ENCODE results near the gene RPL12. TPM values are rescaled to one million over a fixed set of nuclear protein-coding genes. Genes with fewer than 3 reads are reported as not detected.
A peak's percentile ranks its signal among the peaks of the same experiment; 100 is the strongest.

Gene RPL12
- total and polyA plus RNA-seq, 2 of the 13 experiments (the other 11 are each of a cell fraction or from before 2014, with no cell fraction given) = 1,551 to 2,590 TPM

- peaks cover 45% of the 10 kb centered on the region for H4K20me1 ChIP-seq (ENCODE audit: insufficient read depth, low read length)
- BruUV-seq (replicated peaks) = no TSS peak
- intact Hi-C loops (cut with micrococcal nuclease; ENCODE audit: unreplicated experiment) (no loop called here), in situ Hi-C loops (cut with HindIII; ENCODE audit: extremely low pct_ligation_motif_present, low pct_unique_long_range_greater_than_20kb) (no loop called here)
- H2AFZ ChIP-seq (ENCODE audit: low read length) = no peak overlapping the region
- peaks cover 35% of the 10 kb centered on the region for H3K79me2 ChIP-seq (ENCODE audit: insufficient read depth, low read length)
- H3K27me3 ChIP-seq (ENCODE audit: control insufficient read depth in 1 of 2, insufficient read depth in 2 of 2, low read length in 2 of 2) = no peaks in the 10 kb centered on the region; a peak in 1 of 5 replicates
- H3K9me3 ChIP-seq (ENCODE audit: low read length) = no peaks in the 10 kb centered on the region
- DNase-seq (ENCODE audit: low spot score) = no peak
- H3K4me2 ChIP-seq (ENCODE audit: low read depth, low read length) = peak overlapping the region; percentile 89
- FAIRE-seq = no peak
- ATAC-seq = no peak
- ChIA-PET CTCF (ENCODE audit: low intra/inter-chr PET ratio, low total read pairs) (no interaction called here), POLR2A (interaction anchor here (0.6 to 2.2 kb wide), 3 partner anchors 20 to 60 kb away, joined by 3 to 7 read pairs (median 3); partner anchors contain the start of gene SLC2A8)
- H3K4me1 ChIP-seq (ENCODE audit: insufficient read depth, low read length) = peaks cover 35% of the 10 kb centered on the region
- 86% methylated on average over 7 of the region's 8 CpGs for WGBS (ENCODE audit: low lambda C conversion rate)
- peaks cover 12 to 63% of the 10 kb centered on the region in 2 experiments for H3K36me3 ChIP-seq (replicated peaks in 1 of 2; ENCODE audit: control insufficient read depth in 1 of 2, insufficient read depth in 2 of 2, low read length in 2 of 2)
- H3K9ac ChIP-seq (ENCODE audit: insufficient read depth, low read depth, low read length) = no peak overlapping the region
- no peak overlapping the region; a peak in 1 of 6 replicates for H3K4me3 ChIP-seq (replicated peaks in 1 of 3; ENCODE audit: insufficient read depth in 1 of 3, low read depth in 2 of 3, low read length in 3 of 3)
- peak overlapping the region; percentile 7 for H3K27ac ChIP-seq (ENCODE audit: extremely low read length, insufficient read depth, low read length)
- TF ChIP-seq ZNF138 (CRISPR knock-in tag; IDR thresholded peaks at IDR 0.05; ENCODE audit: low read depth) = no peak
- no peak for TF ChIP-seq ZBTB7B (CRISPR knock-in tag; IDR thresholded peaks at IDR 0.05)
- no peak for TF ChIP-seq GMEB2 (CRISPR knock-in tag; IDR thresholded peaks at IDR 0.05; ENCODE audit: low read depth)
- TF ChIP-seq IRF1 (CRISPR knock-in tag; IDR thresholded peaks at IDR 0.05; ENCODE audit: low read depth) = no peak
- TF ChIP-seq SSRP1 (CRISPR knock-in tag; IDR thresholded peaks at IDR 0.05) = 0 out of 2 replicates have a peak, but pooled peaks have one; percentile 77
- TF ChIP-seq SOX5 (CRISPR knock-in tag; IDR thresholded peaks at IDR 0.05; ENCODE audit: borderline replicate concordance) = no peak
- no peak for TF ChIP-seq ZFP62 (CRISPR knock-in tag; IDR thresholded peaks at IDR 0.05)
- TF ChIP-seq ZNF44 (CRISPR knock-in tag; IDR thresholded peaks at IDR 0.05) = no peak
- TF ChIP-seq ZNF274 (CRISPR knock-in tag; IDR thresholded peaks at IDR 0.05) = no peak
- no peak for TF ChIP-seq MIER3 (CRISPR knock-in tag; IDR thresholded peaks at IDR 0.05; ENCODE audit: borderline replicate concordance)
- TF ChIP-seq ATM (IDR thresholded peaks at IDR 0.05; ENCODE audit: borderline replicate concordance) = no peak
- no peak for TF ChIP-seq PHB2 (IDR thresholded peaks at IDR 0.05; ENCODE audit: partially characterized antibody)
- no peak for TF ChIP-seq ZNF615 (CRISPR knock-in tag; IDR thresholded peaks at IDR 0.05; ENCODE audit: borderline replicate concordance)
- peak; percentile 17; the same call in 1 of the 2 replicates for TF ChIP-seq RBFOX2 (IDR thresholded peaks at IDR 0.05; ENCODE audit: low read depth, low read length)
- no peak for TF ChIP-seq TCF12 (IDR thresholded peaks at IDR 0.05)
- no peak for TF ChIP-seq TCF12 (CRISPR knock-in tag; IDR thresholded peaks at IDR 0.05)
- TF ChIP-seq ZNF101 (CRISPR knock-in tag; IDR thresholded peaks at IDR 0.05; ENCODE audit: borderline replicate concordance, low read depth) = no peak
- no peak for TF ChIP-seq EP300 (IDR thresholded peaks at IDR 0.05; ENCODE audit: low read depth in 2 of 2, low read length in 2 of 2)
- no peak for TF ChIP-seq EP300 (CRISPR knock-in tag; IDR thresholded peaks at IDR 0.05; ENCODE audit: borderline replicate concordance)
- no peak for TF ChIP-seq ZNF24 (IDR thresholded peaks at IDR 0.05)
- TF ChIP-seq UBTF (CRISPR knock-in tag; IDR thresholded peaks at IDR 0.05) = no peak
- peak; percentile 23; the same call in 1 of the 2 replicates for TF ChIP-seq POLR2AphosphoS5 (IDR thresholded peaks at IDR 0.05; ENCODE audit: low read depth, low read length)
- TF ChIP-seq MZF1 (CRISPR knock-in tag; IDR thresholded peaks at IDR 0.05; ENCODE audit: borderline replicate concordance) = no peak
These were observed 2.9 kb downstream of the RPL12 start for GRCh38 chr9:127448112-127448805.

Data from HepG2 (cell line).